Endodermal cell (in vitro differentiated cells): ENCODE results near the gene DBH. TPM values are rescaled to one million over a fixed set of nuclear protein-coding genes. Genes with fewer than 3 reads are reported as not detected.

Experiments used
- DNase-seq: peaks from one replicate; pipeline ENCODE4 v3.0.0-alpha.2; 2017
- H3K27ac ChIP-seq: 2 replicates; pipeline ENCODE4 v1.5.1; 2013; ENCODE audit warnings: mild to moderate bottlenecking, low read depth, low read length, moderate library complexity
- H3K27me3 ChIP-seq: 2 replicates; pipeline ENCODE4 v1.6.1; 2013; ENCODE audit warnings: mild to moderate bottlenecking, low read length, moderate library complexity; ENCODE audit not compliant: insufficient read depth, control insufficient read depth, poor library complexity, severe bottlenecking
- H3K36me3 ChIP-seq: 2 replicates; pipeline ENCODE4 v1.7.0; 2013; ENCODE audit warnings: mild to moderate bottlenecking, low read length, moderate library complexity; ENCODE audit not compliant: control insufficient read depth, insufficient read depth
- H3K4me1 ChIP-seq: one replicate; pipeline ENCODE4 v1.7.0; 2013; ENCODE audit warnings: low read length; ENCODE audit not compliant: control insufficient read depth, insufficient read depth
- H3K4me3 ChIP-seq: 2 replicates; pipeline ENCODE4 v1.5.1; 2013; ENCODE audit warnings: mild to moderate bottlenecking, low read length, moderate library complexity
- H3K9ac ChIP-seq: 2 replicates; pipeline ENCODE4 v1.6.1; 2013; ENCODE audit warnings: mild to moderate bottlenecking, low read length, moderate library complexity; ENCODE audit not compliant: poor library complexity, severe bottlenecking; ENCODE audit errors: extremely low read depth
- H3K9me3 ChIP-seq: 2 replicates; pipeline ENCODE4 v1.6.1; 2013; ENCODE audit warnings: mild to moderate bottlenecking, low read length, moderate library complexity; ENCODE audit not compliant: control insufficient read depth
- H3K27ac Mint-ChIP-seq: 2 replicates; pipeline ENCODE4 v1.8.0; 2020; ENCODE audit warnings: mixed read lengths
- H3K27me3 Mint-ChIP-seq: 2 replicates; pipeline ENCODE4 v1.8.0; 2021; ENCODE audit warnings: mild to moderate bottlenecking, mixed read lengths; ENCODE audit not compliant: insufficient read depth
- H3K36me3 Mint-ChIP-seq: 2 replicates; pipeline ENCODE4 v1.8.0; 2020; ENCODE audit warnings: low read depth, mixed read lengths
- H3K4me1 Mint-ChIP-seq: 2 replicates; pipeline ENCODE4 v1.8.0; 2020; ENCODE audit warnings: mixed read lengths
- H3K4me3 Mint-ChIP-seq: 2 replicates; pipeline ENCODE4 v1.8.0; 2020; ENCODE audit warnings: mild to moderate bottlenecking, moderate library complexity, mixed read lengths
- H3K9me3 Mint-ChIP-seq: 2 replicates; pipeline ENCODE4 v1.8.0; 2020; ENCODE audit warnings: mild to moderate bottlenecking, mixed read lengths
- CTCF ChIP-seq: fragments of 200-600 bp; sonication (generic); conservative IDR thresholded peaks from 2 replicates; pipeline ENCODE4 v1.5.0; 2021; ENCODE audit warnings: antibody characterized with exemption, mild to moderate bottlenecking
- WGBS, 2 experiments: methylation state at CpG; one replicate each; pipeline versions ENCODE4 v1.1.5 to v1.1.7; 2013; ENCODE audit warnings: missing lambda C conversion rate in 2 of 2, mixed read lengths in 1 of 2; ENCODE audit not compliant: insufficient coverage in 1 of 2, insufficient read length in 1 of 2; 5-methylcytosine and 5-hydroxymethylcytosine counted together
- total RNA-seq, 2 donors: library from RNA; stranded (reverse); fragmentation: NEBNext Ultra II Directional in 1 of 2; extraction: Animal tissue kit (Norgen Biotek cat#: 25700) in 1 of 2; gene quantifications; 2 replicates in 1 of 2; 3 replicates in 1 of 2; pipeline ENCODE4 v1.2.1, GENCODE V29; 2021

Gene DBH
- total RNA-seq, 2 donors from 2014 or later: not detected

- H3K27me3 Mint-ChIP-seq: peaks cover 7% of the 10 kb centered on the region
- H3K9me3 Mint-ChIP-seq: peaks cover 4% of the 10 kb centered on the region
- Histone ChIP-seq H3K36me3 (no peaks in the 10 kb centered on the region), H3K27me3 (peaks cover 1% of the 10 kb centered on the region), H3K4me1 (no peaks in the 10 kb centered on the region), H3K9me3 (no peaks in the 10 kb centered on the region), H3K27ac (no peak overlapping the region), H3K4me3 (no peak overlapping the region), H3K9ac (no peak overlapping the region)
- no peak overlapping the region for H3K4me3 Mint-ChIP-seq
- TF ChIP-seq CTCF: no peak
- H3K36me3 Mint-ChIP-seq: no peaks in the 10 kb centered on the region
- 93 to 99% methylated on average over 11 to 13 of the region's 13 CpGs for WGBS, 2 experiments
- DNase-seq: no peak
- no peaks in the 10 kb centered on the region for H3K4me1 Mint-ChIP-seq
- no peak overlapping the region for H3K27ac Mint-ChIP-seq
Measured at GRCh38 chr9:133665096-133665495, 28.9 kb downstream of the DBH start.

GRCh38 chr9:133665535-133665934, 29.4 kb downstream of the DBH start:
- no peaks in the 10 kb centered on the region for H3K9me3 ChIP-seq
- H3K36me3 ChIP-seq: no peaks in the 10 kb centered on the region
- no peak overlapping the region for H3K4me3 ChIP-seq
- H3K4me1 Mint-ChIP-seq: no peaks in the 10 kb centered on the region
- no peak for DNase-seq
- no peaks in the 10 kb centered on the region for H3K36me3 Mint-ChIP-seq
- no peaks in the 10 kb centered on the region for H3K27me3 ChIP-seq
- H3K27ac ChIP-seq: no peak overlapping the region
- no peak overlapping the region for H3K4me3 Mint-ChIP-seq
- H3K9ac ChIP-seq: no peak overlapping the region
- H3K9me3 Mint-ChIP-seq: peaks cover 4% of the 10 kb centered on the region
- H3K27ac Mint-ChIP-seq: no peak overlapping the region
- 88 to 92% methylated on average over 6 to 12 of the region's 12 CpGs for WGBS, 2 experiments
- TF ChIP-seq CTCF: no peak
- peaks cover 2% of the 10 kb centered on the region for H3K27me3 Mint-ChIP-seq
- H3K4me1 ChIP-seq: no peaks in the 10 kb centered on the region

- H3K9ac ChIP-seq: no peak overlapping the region
- H3K4me1 ChIP-seq: no peaks in the 10 kb centered on the region
- 89% methylated on average over 6 to 9 of the region's 9 CpGs for WGBS, 2 experiments
- Mint-ChIP-seq H3K9me3 (peaks cover 4% of the 10 kb centered on the region), H3K4me3 (no peak overlapping the region), H3K27ac (no peak overlapping the region), H3K36me3 (no peaks in the 10 kb centered on the region), H3K4me1 (no peaks in the 10 kb centered on the region), H3K27me3 (no peaks in the 10 kb centered on the region)
- no peak for TF ChIP-seq CTCF
- no peaks in the 10 kb centered on the region for H3K36me3 ChIP-seq
- no peaks in the 10 kb centered on the region for H3K27me3 ChIP-seq
- H3K9me3 ChIP-seq: no peaks in the 10 kb centered on the region
- no peak overlapping the region for H3K27ac ChIP-seq
- no peak overlapping the region for H3K4me3 ChIP-seq
- no peak for DNase-seq
Measured at GRCh38 chr9:133666387-133666786, 30.2 kb downstream of the DBH start.
